ENCODE measurements around the gene NUDT2. TPM values are rescaled to one million over a fixed set of nuclear protein-coding genes. Genes with fewer than 3 reads are reported as not detected.
A peak's percentile ranks its signal among the peaks of the same experiment; 100 is the strongest.

NUDT2 gene
- total and polyA plus RNA-seq, 10 of the 15 experiments (the other 5 are each of a cell fraction or from before 2014, with no cell fraction given), result 24.5 to 55.1 (median 33.6) TPM

DNA sequence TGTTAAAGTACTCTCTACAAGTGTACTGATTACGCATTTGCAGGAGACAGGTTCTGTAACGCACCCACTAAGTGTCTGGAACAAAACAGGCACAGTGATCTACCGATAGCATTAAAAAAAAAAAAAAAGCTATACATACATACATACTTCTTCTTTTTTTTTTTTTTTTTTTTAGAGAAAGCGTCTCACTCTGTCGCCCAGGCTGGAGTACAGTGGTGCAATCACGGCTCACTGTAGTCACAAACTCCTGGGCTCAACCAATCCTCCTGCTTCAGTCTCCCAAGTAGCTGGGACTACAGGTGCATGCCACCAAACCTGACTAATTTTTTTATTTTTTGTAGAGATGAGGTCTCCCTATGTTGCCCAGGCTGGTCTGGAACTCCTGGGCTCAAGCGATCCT lies 7.9 kb upstream of the NUDT2 start:
- ATAC-seq, result peak; percentile 36; the same call in 2 of the 3 replicates
- Histone ChIP-seq H3K9me3 (replicated peaks; ENCODE audit: control insufficient read depth, insufficient read depth, low read length) (no peaks in the 10 kb centered on the region), H3K4me3 (no peak overlapping the region), H4K20me1 (ENCODE audit: control insufficient read depth, insufficient read depth) (no peaks in the 10 kb centered on the region), H3K4me2 (ENCODE audit: control insufficient read depth, insufficient read depth) (no peak overlapping the region), H3K4me1 (ENCODE audit: control insufficient read depth, insufficient read depth, low read length) (no peaks in the 10 kb centered on the region; the same call in 1 of the 2 replicates), H3K79me2 (ENCODE audit: control insufficient read depth, insufficient read depth, low read length) (no peaks in the 10 kb centered on the region; the same call in 1 of the 2 replicates), H3K36me3 (ENCODE audit: control insufficient read depth in 2 of 2, insufficient read depth in 2 of 2, low read length in 1 of 2) (peaks cover 0 to 2% of the 10 kb centered on the region in 2 experiments; a peak in 2 of 4 replicates), H2AFZ (ENCODE audit: control insufficient read depth, low read depth, low read length) (no peak overlapping the region; the same call in 1 of the 2 replicates), H3K27me3 (replicated peaks in 1 of 2; ENCODE audit: control insufficient read depth in 2 of 2, insufficient read depth in 2 of 2, low read length in 1 of 2) (no peaks in the 10 kb centered on the region), H3K27ac (ENCODE audit: control insufficient read depth, insufficient read depth) (no peak overlapping the region), H3K9ac (ENCODE audit: control insufficient read depth, insufficient read depth, low read length) (no peak overlapping the region)
- ChIA-PET POLR2A (interaction anchor here (0.6 to 0.7 kb wide), 3 partner anchors 10 to 125 kb away, joined by 3 to 6 read pairs (median 3); no protein-coding TSS in a partner anchor), RAD21 (ENCODE audit: unreplicated experiment) (interaction anchor here (0.6 kb wide), 1 partner anchor 359 kb away, joined by 3 read pairs; no protein-coding TSS in a partner anchor), CTCF (interaction anchor here (1.5 kb wide), 1 partner anchor 9 kb away, joined by 4 read pairs; no protein-coding TSS in a partner anchor), SMC1A (ENCODE audit: uncharacterized antibody, unreplicated experiment) (no interaction called here)
- FAIRE-seq, result no peak
- in situ Hi-C loops (cut with MboI), result no loop called here
- 100% methylated on average over 4 of the region's 7 CpGs for WGBS (ENCODE audit: insufficient coverage, insufficient replicate concordance, low lambda C conversion rate, missing lambda C conversion rate)
- no peak for DNase-seq (ENCODE audit: low read depth, low spot score)
- intact Hi-C loops (cut with micrococcal nuclease; ENCODE audit: unreplicated experiment), result no loop called here
- TF ChIP-seq TCF3 (IDR thresholded peaks at IDR 0.05; ENCODE audit: borderline replicate concordance, insufficient read depth, low read depth, low read length) (no peak), CEBPB (IDR thresholded peaks at IDR 0.05; ENCODE audit: borderline replicate concordance in 1 of 2, low read depth in 2 of 2, low read length in 2 of 2) (no peak), RELA (IDR thresholded peaks at IDR 0.05; ENCODE audit: borderline replicate concordance, partially characterized antibody) (no peak), FOS (IDR thresholded peaks at IDR 0.05; ENCODE audit: borderline replicate concordance, extremely low read depth, insufficient read length) (no peak), RUNX3 (IDR thresholded peaks at IDR 0.05; ENCODE audit: low read length) (no peak), BCL11A (IDR thresholded peaks at IDR 0.05; ENCODE audit: low read depth, low read length) (no peak), YY1 (IDR thresholded peaks at IDR 0.05; ENCODE audit: low read depth, low read length) (no peak), TCF7 (IDR thresholded peaks at IDR 0.05; ENCODE audit: borderline replicate concordance) (no peak), MYB (IDR thresholded peaks at IDR 0.05; ENCODE audit: borderline replicate concordance, low read depth, low read length) (no peak), CREM (IDR thresholded peaks at IDR 0.05; ENCODE audit: low read depth) (no peak), ZNF207 (IDR thresholded peaks at IDR 0.05; ENCODE audit: borderline replicate concordance) (no peak), ETV6 (conservative IDR thresholded peaks at IDR 0.05 in 1 of 2, IDR thresholded peaks at IDR 0.05 in 1 of 2; ENCODE audit: borderline replicate concordance in 1 of 2, low read depth in 1 of 2) (no peak), MEF2A (IDR thresholded peaks at IDR 0.05; ENCODE audit: insufficient read depth, low read depth, low read length) (no peak), FOXM1 (IDR thresholded peaks at IDR 0.05; ENCODE audit: low read depth, low read length) (no peak)
- TF ChIP-seq, protein P1, sequence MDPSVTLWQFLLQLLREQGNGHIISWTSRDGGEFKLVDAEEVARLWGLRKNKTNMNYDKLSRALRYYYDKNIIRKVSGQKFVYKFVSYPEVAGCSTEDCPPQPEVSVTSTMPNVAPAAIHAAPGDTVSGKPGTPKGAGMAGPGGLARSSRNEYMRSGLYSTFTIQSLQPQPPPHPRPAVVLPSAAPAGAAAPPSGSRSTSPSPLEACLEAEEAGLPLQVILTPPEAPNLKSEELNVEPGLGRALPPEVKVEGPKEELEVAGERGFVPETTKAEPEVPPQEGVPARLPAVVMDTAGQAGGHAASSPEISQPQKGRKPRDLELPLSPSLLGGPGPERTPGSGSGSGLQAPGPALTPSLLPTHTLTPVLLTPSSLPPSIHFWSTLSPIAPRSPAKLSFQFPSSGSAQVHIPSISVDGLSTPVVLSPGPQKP (IDR thresholded peaks at IDR 0.05; ENCODE audit: low read depth, low read length), result no peak
- no TSS peak for BruUV-seq (replicated peaks)
